ENCODE measurements around the gene FGFR2. TPM values are rescaled to one million over a fixed set of nuclear protein-coding genes. Genes with fewer than 3 reads are reported as not detected.

The FGFR2 gene
- total RNA-seq, 4 donors from 2014 or later = 0.11 to 0.31 (median 0.22) TPM; not detected in 1

GRCh38 chr10:121580276-121581116, 17.7 kb downstream of the FGFR2 start:
- no peak overlapping the region for H3K27ac ChIP-seq
- no peaks in the 10 kb centered on the region for H3K4me1 ChIP-seq

DNA sequence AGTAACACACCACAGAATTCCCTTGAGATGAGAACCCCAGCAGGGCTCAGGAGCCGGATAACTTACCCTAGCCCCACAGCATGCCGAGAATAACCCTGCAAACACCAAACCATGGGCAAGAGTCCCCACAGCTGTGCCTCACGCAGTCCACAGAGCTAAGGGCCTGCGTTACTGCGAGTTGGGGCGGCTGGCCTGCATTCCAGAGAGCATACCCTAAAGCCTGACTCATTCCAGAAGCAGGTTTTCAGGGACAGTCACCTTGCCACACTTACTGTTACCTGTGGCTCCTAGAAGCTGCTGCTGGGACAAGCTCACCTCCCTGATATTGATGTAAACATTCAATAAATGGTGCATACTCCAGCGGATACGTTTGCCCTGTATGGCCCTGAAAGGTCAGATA, 18.6 kb downstream of the FGFR2 start:
- H3K4me3 ChIP-seq = no peak overlapping the region
- no peak for DNase-seq
- H3K9me3 ChIP-seq = no peaks in the 10 kb centered on the region
- no peaks in the 10 kb centered on the region for H3K4me1 ChIP-seq
- TF ChIP-seq POLR2A (IDR thresholded peaks at IDR 0.05) = no peak
- TF ChIP-seq, protein P1, sequence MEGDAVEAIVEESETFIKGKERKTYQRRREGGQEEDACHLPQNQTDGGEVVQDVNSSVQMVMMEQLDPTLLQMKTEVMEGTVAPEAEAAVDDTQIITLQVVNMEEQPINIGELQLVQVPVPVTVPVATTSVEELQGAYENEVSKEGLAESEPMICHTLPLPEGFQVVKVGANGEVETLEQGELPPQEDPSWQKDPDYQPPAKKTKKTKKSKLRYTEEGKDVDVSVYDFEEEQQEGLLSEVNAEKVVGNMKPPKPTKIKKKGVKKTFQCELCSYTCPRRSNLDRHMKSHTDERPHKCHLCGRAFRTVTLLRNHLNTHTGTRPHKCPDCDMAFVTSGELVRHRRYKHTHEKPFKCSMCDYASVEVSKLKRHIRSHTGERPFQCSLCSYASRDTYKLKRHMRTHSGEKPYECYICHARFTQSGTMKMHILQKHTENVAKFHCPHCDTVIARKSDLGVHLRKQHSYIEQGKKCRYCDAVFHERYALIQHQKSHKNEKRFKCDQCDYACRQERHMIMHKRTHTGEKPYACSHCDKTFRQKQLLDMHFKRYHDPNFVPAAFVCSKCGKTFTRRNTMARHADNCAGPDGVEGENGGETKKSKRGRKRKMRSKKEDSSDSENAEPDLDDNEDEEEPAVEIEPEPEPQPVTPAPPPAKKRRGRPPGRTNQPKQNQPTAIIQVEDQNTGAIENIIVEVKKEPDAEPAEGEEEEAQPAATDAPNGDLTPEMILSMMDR (IDR thresholded peaks at IDR 0.05 in 4 of 5, conservative IDR thresholded peaks at IDR 0.05 in 1 of 5) = no peak
- H3K36me3 ChIP-seq = no peaks in the 10 kb centered on the region
- H3K27me3 ChIP-seq = peaks cover 0 to 6% (median 0%) of the 10 kb centered on the region in 3 donors
- H3K27ac ChIP-seq = no peak overlapping the region
- no peak for ATAC-seq
- intact Hi-C loops (cut with DNase I; ENCODE audit: low total_unique reads) (no loop called here), in situ Hi-C loops (cut with MboI; ENCODE audit: low sequenced_read_pairs in 4 of 4) (no loop called here)

More at GRCh38 chr10:121580276-121581116, 17.7 kb downstream of the FGFR2 start:
- Histone ChIP-seq H3K9me3 (no peaks in the 10 kb centered on the region), H3K27me3 (no peaks in the 10 kb centered on the region), H3K36me3 (no peaks in the 10 kb centered on the region), H3K4me3 (no peak overlapping the region)
- no peak for TF ChIP-seq POLR2A (IDR thresholded peaks at IDR 0.05)
- TF ChIP-seq, protein P1 (IDR thresholded peaks at IDR 0.05 in 4 of 5, conservative IDR thresholded peaks at IDR 0.05 in 1 of 5) = no peak
- intact Hi-C loops (cut with DNase I; ENCODE audit: low total_unique reads) = no loop called here
- DNase-seq (no peak), ATAC-seq (no peak)
- in situ Hi-C loops (cut with MboI; ENCODE audit: low sequenced_read_pairs in 4 of 4) = no loop called here

DNA sequence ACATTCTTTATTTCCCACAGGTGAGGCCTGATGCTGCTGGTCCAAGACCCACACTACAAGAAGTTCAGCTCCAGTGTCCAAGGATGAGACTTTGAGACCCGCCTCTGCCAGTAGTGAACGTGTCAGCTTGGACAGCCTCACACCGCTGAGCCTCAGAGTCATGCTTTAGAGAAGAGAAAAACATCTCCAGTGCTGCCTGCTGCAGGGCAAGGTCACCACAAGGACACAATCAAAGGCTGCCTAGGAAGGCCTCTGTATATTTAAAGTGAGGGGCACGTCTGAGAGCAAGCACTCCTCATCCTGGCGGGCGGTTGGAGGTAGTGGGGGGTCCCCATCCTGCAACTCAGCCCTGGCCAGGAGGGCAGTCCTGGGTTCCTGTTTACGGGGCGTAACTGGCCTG, 19.3 kb downstream of the FGFR2 start:
- H3K9me3 ChIP-seq = no peaks in the 10 kb centered on the region
- H3K27ac ChIP-seq = no peak overlapping the region
- peaks cover 0 to 10% (median 0%) of the 10 kb centered on the region in 3 donors for H3K27me3 ChIP-seq
- H3K4me3 ChIP-seq = no peak overlapping the region
- in situ Hi-C loops (cut with MboI; ENCODE audit: low sequenced_read_pairs in 4 of 4) = no loop called here
- TF ChIP-seq POLR2A (IDR thresholded peaks at IDR 0.05) = no peak
- TF ChIP-seq, protein P1 (IDR thresholded peaks at IDR 0.05 in 4 of 5, conservative IDR thresholded peaks at IDR 0.05 in 1 of 5) = no peak
- intact Hi-C loops (cut with DNase I; ENCODE audit: low total_unique reads) = no loop called here
- ATAC-seq (no peak), DNase-seq (no peak)
- H3K4me1 ChIP-seq = no peaks in the 10 kb centered on the region
- no peaks in the 10 kb centered on the region for H3K36me3 ChIP-seq

- no peak for ATAC-seq
- no peaks in the 10 kb centered on the region for H3K9me3 ChIP-seq
- intact Hi-C loops (cut with DNase I; ENCODE audit: low total_unique reads) = no loop called here
Observed at GRCh38 chr10:121578298-121578697, 19.9 kb downstream of the FGFR2 start.

More at GRCh38 chr10:121578298-121578697, 19.9 kb downstream of the FGFR2 start:
- Histone ChIP-seq H3K27me3 (peaks cover 0 to 14% (median 0%) of the 10 kb centered on the region in 3 donors), H3K4me1 (no peaks in the 10 kb centered on the region), H3K4me3 (no peak overlapping the region), H3K27ac (no peak overlapping the region), H3K36me3 (no peaks in the 10 kb centered on the region)
- TF ChIP-seq, protein P1 (IDR thresholded peaks at IDR 0.05 in 4 of 5, conservative IDR thresholded peaks at IDR 0.05 in 1 of 5) = no peak
- no peak for TF ChIP-seq POLR2A (IDR thresholded peaks at IDR 0.05)
- DNase-seq = no peak
- in situ Hi-C loops (cut with MboI; ENCODE audit: low sequenced_read_pairs in 4 of 4) = no loop called here

Data from gastrocnemius medialis (tissue), 4 donors.